DOHH2 (cell line): Measurements from ENCODE around the gene SETD3.

Source experiments
- H3F3A ChIP-seq: fragments of 200-600 bp; sonication (generic), shearing (Covaris generic); 2 replicates; pipeline ENCODE4 v1.6.0; 2016; ENCODE audit warnings: antibody characterized with exemption, mild to moderate bottlenecking; ENCODE audit not compliant: control insufficient read depth, insufficient read depth
- H3K27ac ChIP-seq: fragments of 200-600 bp; sonication (generic); 2 replicates; pipeline ENCODE4 v1.5.1; 2014; ENCODE audit warnings: low read depth, mild to moderate bottlenecking, low read length, moderate library complexity
- H3K27me3 ChIP-seq: fragments of 200-600 bp; sonication (generic); 2 replicates; pipeline ENCODE4 v1.6.1; 2014; ENCODE audit warnings: mild to moderate bottlenecking, low read length, mixed read lengths; ENCODE audit not compliant: control insufficient read depth
- H3K36me3 ChIP-seq: fragments of 200-600 bp; sonication (generic); 2 replicates; pipeline ENCODE4 v1.6.1; 2014; ENCODE audit warnings: mild to moderate bottlenecking, low read length, moderate library complexity, mixed read lengths; ENCODE audit not compliant: control insufficient read depth
- H3K4me1 ChIP-seq: fragments of 200-600 bp; sonication (generic); 2 replicates; pipeline ENCODE4 v1.6.1; 2014; ENCODE audit warnings: mild to moderate bottlenecking, low read length, mixed read lengths; ENCODE audit not compliant: control insufficient read depth
- H3K4me2 ChIP-seq: fragments of 200-600 bp; sonication (generic); 2 replicates; pipeline ENCODE4 v1.6.0; 2014; ENCODE audit warnings: mild to moderate bottlenecking, low read length, moderate library complexity
- H3K4me3 ChIP-seq: fragments of 200-600 bp; sonication (generic); 2 replicates; pipeline ENCODE4 v1.5.1; 2014; ENCODE audit warnings: mild to moderate bottlenecking, low read length, mixed read lengths
- H3K79me2 ChIP-seq: fragments of 200-600 bp; sonication (generic); 2 replicates; pipeline ENCODE4 v1.6.1; 2014; ENCODE audit warnings: mild to moderate bottlenecking, low read length, mixed read lengths; ENCODE audit not compliant: control insufficient read depth
- H3K9me2 ChIP-seq: fragments of 200-600 bp; sonication (generic); replicated peaks from 2 replicates; pipeline ENCODE4 v1.6.1; 2014; ENCODE audit warnings: mild to moderate bottlenecking, low read length, mixed read lengths; ENCODE audit not compliant: control insufficient read depth
- H3K9me3 ChIP-seq: fragments of 200-600 bp; sonication (generic); 2 replicates; pipeline ENCODE4 v1.6.1; 2014; ENCODE audit warnings: antibody characterized with exemption, low read length, mixed read lengths; ENCODE audit not compliant: control insufficient read depth, insufficient read depth
- H4K20me1 ChIP-seq: fragments of 200-600 bp; sonication (generic); 2 replicates; pipeline ENCODE4 v1.6.0; 2014; ENCODE audit warnings: low read depth, mild to moderate bottlenecking, antibody characterized with exemption, low read length, moderate library complexity; ENCODE audit not compliant: control insufficient read depth, insufficient read depth
- CTCF ChIP-seq: fragments of 200-600 bp; sonication (generic); IDR thresholded peaks from one replicate; pipeline ENCODE4 v1.5.1; 2014; ENCODE audit warnings: antibody characterized with exemption, mild to moderate bottlenecking, low read depth, low read length; ENCODE audit not compliant: poor library complexity, severe bottlenecking
- EZH2phosphoT487 ChIP-seq: fragments of 200-600 bp; sonication (generic); IDR thresholded peaks from 2 replicates; pipeline ENCODE4 v1.6.1; 2017; ENCODE audit warnings: borderline replicate concordance, mild to moderate bottlenecking, antibody characterized with exemption, low read length, moderate library complexity, mixed read lengths

The SETD3 gene

GRCh38 chr14:99359906-99360305 lies 120.8 kb downstream of the SETD3 start:
- Histone ChIP-seq H3K9me3 (no peaks in the 10 kb centered on the region), H3K4me1 (no peaks in the 10 kb centered on the region), H3F3A (no peaks in the 10 kb centered on the region), H3K4me2 (no peak overlapping the region), H3K79me2 (no peaks in the 10 kb centered on the region), H3K9me2 (no peaks in the 10 kb centered on the region), H4K20me1 (no peaks in the 10 kb centered on the region), H3K27me3 (no peaks in the 10 kb centered on the region), H3K27ac (no peak overlapping the region), H3K4me3 (no peak overlapping the region), H3K36me3 (no peaks in the 10 kb centered on the region)
- no peak for TF ChIP-seq EZH2phosphoT487
- no peak for TF ChIP-seq CTCF

DNA sequence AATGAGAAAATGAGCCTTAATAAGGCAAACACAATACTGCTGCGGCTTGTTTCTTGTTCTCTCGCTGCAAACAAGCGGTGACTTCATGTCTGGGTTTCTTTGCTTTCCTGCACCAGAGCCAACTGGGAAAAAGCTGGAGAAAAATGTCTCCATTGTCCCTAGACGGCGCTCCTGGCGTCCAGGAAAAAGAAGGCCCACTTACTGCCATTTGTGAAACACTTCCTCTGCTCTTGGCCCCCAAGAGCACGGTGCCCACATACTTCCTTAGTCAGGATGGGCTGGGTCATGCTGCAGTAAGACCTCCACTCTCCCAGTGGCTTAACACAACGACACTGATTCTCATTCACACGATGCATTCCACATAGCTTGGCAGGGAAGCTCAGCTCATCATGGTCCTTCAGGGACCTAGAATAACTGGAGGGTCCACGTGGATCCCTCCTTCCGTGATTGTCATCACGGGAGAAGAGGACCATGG lies 122.7 kb downstream of the SETD3 start:
- no peaks in the 10 kb centered on the region for H3K27me3 ChIP-seq
- no peaks in the 10 kb centered on the region for H3K9me2 ChIP-seq
- H3K79me2 ChIP-seq = no peaks in the 10 kb centered on the region
- H3K4me3 ChIP-seq = no peak overlapping the region
- no peaks in the 10 kb centered on the region for H3K4me1 ChIP-seq
- H3K9me3 ChIP-seq = no peaks in the 10 kb centered on the region
- H3F3A ChIP-seq = no peaks in the 10 kb centered on the region
- no peaks in the 10 kb centered on the region for H3K36me3 ChIP-seq
- no peak overlapping the region for H3K4me2 ChIP-seq
- H3K27ac ChIP-seq = no peak overlapping the region
- H4K20me1 ChIP-seq = no peaks in the 10 kb centered on the region
- TF ChIP-seq EZH2phosphoT487 (no peak), CTCF (no peak)

DNA sequence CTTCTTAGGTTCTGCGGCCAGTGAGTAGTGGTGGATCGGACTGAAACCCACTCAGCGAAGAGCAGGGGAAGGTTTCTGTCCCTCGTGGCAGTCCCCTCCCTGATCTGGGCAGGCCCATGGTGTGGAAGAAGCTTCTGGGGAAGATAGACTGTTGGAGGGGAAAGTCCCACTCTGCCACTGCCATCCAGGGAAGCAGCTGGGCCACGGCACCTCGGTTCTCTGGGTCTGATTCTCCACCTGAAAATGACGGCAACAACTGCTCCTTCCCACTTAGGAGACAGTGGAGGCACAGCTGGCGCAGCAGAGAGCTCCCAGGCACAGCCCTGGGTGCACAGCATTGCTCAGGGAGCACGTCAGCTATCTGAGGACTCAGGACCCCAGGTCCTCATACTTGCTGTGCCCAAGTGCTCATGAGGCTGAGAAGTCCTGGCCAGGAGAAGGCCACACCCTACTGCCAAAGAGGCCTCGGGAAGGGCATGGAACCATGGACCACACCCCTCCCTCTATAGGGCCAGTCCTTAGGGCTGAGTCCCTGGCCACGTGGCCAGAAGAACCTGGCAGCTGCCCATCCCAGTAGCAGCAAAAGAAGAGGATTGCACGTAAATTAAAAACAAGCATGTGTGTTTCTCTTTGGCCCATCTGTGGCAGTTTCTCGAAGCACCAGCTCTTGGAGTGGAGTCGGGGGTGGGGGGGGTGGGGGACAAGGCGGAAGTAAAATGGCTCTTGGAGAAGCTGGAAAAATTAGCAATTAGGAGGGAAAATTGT lies 123.3 kb downstream of the SETD3 start:
- Histone ChIP-seq H3K4me1 (no peaks in the 10 kb centered on the region), H3K79me2 (no peaks in the 10 kb centered on the region), H4K20me1 (no peaks in the 10 kb centered on the region), H3K4me2 (no peak overlapping the region), H3F3A (no peaks in the 10 kb centered on the region), H3K9me3 (no peaks in the 10 kb centered on the region), H3K4me3 (no peak overlapping the region), H3K27me3 (no peaks in the 10 kb centered on the region), H3K9me2 (no peaks in the 10 kb centered on the region), H3K36me3 (no peaks in the 10 kb centered on the region), H3K27ac (no peak overlapping the region)
- TF ChIP-seq CTCF (no peak), EZH2phosphoT487 (no peak)
